ENCODE measurements around the gene STIM2.
"Not testable (repeated sequence)": the region's sequence is repeated elsewhere in the genome, so short reads cannot be mapped to it uniquely, and the experiment has no call there.

The STIM2 gene

GRCh38 chr4:26975464-26976181 is 115.0 kb downstream of the STIM2 start:
- H3K9me3 ChIP-seq (ENCODE audit: control insufficient read depth, insufficient read depth, low read length); H3K4me1 ChIP-seq (ENCODE audit: control insufficient read depth, insufficient read depth, low read length); H3K27me3 ChIP-seq (ENCODE audit: control insufficient read depth, insufficient read depth, low read length); H3K4me3 ChIP-seq (ENCODE audit: low read length); H3K27ac ChIP-seq (ENCODE audit: low read length); H3K36me3 ChIP-seq (ENCODE audit: control insufficient read depth, insufficient read depth, low read length); DNase-seq (ENCODE audit: low read depth, low spot score): not testable (repeated sequence)
- WGBS (ENCODE audit: insufficient coverage, insufficient read length): no CpG with 5 or more reads among the region's 12 CpGs

GRCh38 chr4:26978387-26979053 is 117.9 kb downstream of the STIM2 start:
- DNase-seq (ENCODE audit: low read depth, low spot score): no peak
- H3K4me1 ChIP-seq (ENCODE audit: control insufficient read depth, insufficient read depth, low read length): no peaks in the 10 kb centered on the region; the same call in 1 of the 2 replicates
- H3K9me3 ChIP-seq (ENCODE audit: control insufficient read depth, insufficient read depth, low read length): no peaks in the 10 kb centered on the region
- WGBS (ENCODE audit: insufficient coverage, insufficient read length): no CpG with 5 or more reads among the region's 2 CpGs
- no peaks in the 10 kb centered on the region for H3K27me3 ChIP-seq (ENCODE audit: control insufficient read depth, insufficient read depth, low read length)
- H3K27ac ChIP-seq (ENCODE audit: low read length): no peak overlapping the region
- no peak overlapping the region for H3K4me3 ChIP-seq (ENCODE audit: low read length)
- H3K36me3 ChIP-seq (ENCODE audit: control insufficient read depth, insufficient read depth, low read length): no peaks in the 10 kb centered on the region

GRCh38 chr4:26984896-26985295 is 124.3 kb downstream of the STIM2 start:
- no peak for DNase-seq (ENCODE audit: low read depth, low spot score)
- no CpG with 5 or more reads among the region's 3 CpGs for WGBS (ENCODE audit: insufficient coverage, insufficient read length)
- H3K27me3 ChIP-seq (ENCODE audit: control insufficient read depth, insufficient read depth, low read length): no peaks in the 10 kb centered on the region
- H3K4me3 ChIP-seq (ENCODE audit: low read length): no peak overlapping the region
- H3K4me1 ChIP-seq (ENCODE audit: control insufficient read depth, insufficient read depth, low read length): 0 out of 2 replicates have a peak, but pooled peaks cover 2% of the 10 kb centered on the region
- no peak overlapping the region for H3K27ac ChIP-seq (ENCODE audit: low read length)
- no peaks in the 10 kb centered on the region for H3K9me3 ChIP-seq (ENCODE audit: control insufficient read depth, insufficient read depth, low read length)
- no peaks in the 10 kb centered on the region for H3K36me3 ChIP-seq (ENCODE audit: control insufficient read depth, insufficient read depth, low read length)

GRCh38 chr4:26985873-26986272 is 125.2 kb downstream of the STIM2 start:
- no peak overlapping the region for H3K4me3 ChIP-seq (ENCODE audit: low read length)
- H3K4me1 ChIP-seq (ENCODE audit: control insufficient read depth, insufficient read depth, low read length): 0 out of 2 replicates have a peak, but pooled peaks cover 2% of the 10 kb centered on the region
- no peaks in the 10 kb centered on the region for H3K36me3 ChIP-seq (ENCODE audit: control insufficient read depth, insufficient read depth, low read length)
- no peaks in the 10 kb centered on the region for H3K9me3 ChIP-seq (ENCODE audit: control insufficient read depth, insufficient read depth, low read length)
- no CpG with 5 or more reads among the region's 3 CpGs for WGBS (ENCODE audit: insufficient coverage, insufficient read length)
- H3K27ac ChIP-seq (ENCODE audit: low read length): no peak overlapping the region
- DNase-seq (ENCODE audit: low read depth, low spot score): no peak
- H3K27me3 ChIP-seq (ENCODE audit: control insufficient read depth, insufficient read depth, low read length): no peaks in the 10 kb centered on the region

- Histone ChIP-seq H3K27me3 (ENCODE audit: control insufficient read depth, insufficient read depth, low read length) (no peaks in the 10 kb centered on the region), H3K4me1 (ENCODE audit: control insufficient read depth, insufficient read depth, low read length) (0 out of 2 replicates have a peak, but pooled peaks cover 2% of the 10 kb centered on the region), H3K4me3 (ENCODE audit: low read length) (no peak overlapping the region), H3K9me3 (ENCODE audit: control insufficient read depth, insufficient read depth, low read length) (no peaks in the 10 kb centered on the region), H3K36me3 (ENCODE audit: control insufficient read depth, insufficient read depth, low read length) (no peaks in the 10 kb centered on the region), H3K27ac (ENCODE audit: low read length) (no peak overlapping the region)
- no peak for DNase-seq (ENCODE audit: low read depth, low spot score)
- 100% methylated on average over 2 of the region's 3 CpGs for WGBS (ENCODE audit: insufficient coverage, insufficient read length)
Observed at GRCh38 chr4:26987191-26987590, 126.5 kb downstream of the STIM2 start.

- H3K27ac ChIP-seq (ENCODE audit: low read length): no peak overlapping the region
- H3K4me1 ChIP-seq (ENCODE audit: control insufficient read depth, insufficient read depth, low read length): 0 out of 2 replicates have a peak, but pooled peaks cover 2% of the 10 kb centered on the region
- H3K27me3 ChIP-seq (ENCODE audit: control insufficient read depth, insufficient read depth, low read length): no peaks in the 10 kb centered on the region
- H3K36me3 ChIP-seq (ENCODE audit: control insufficient read depth, insufficient read depth, low read length): no peaks in the 10 kb centered on the region
- no peak overlapping the region for H3K4me3 ChIP-seq (ENCODE audit: low read length)
- WGBS (ENCODE audit: insufficient coverage, insufficient read length): no CpG with 5 or more reads among the region's 3 CpGs
- H3K9me3 ChIP-seq (ENCODE audit: control insufficient read depth, insufficient read depth, low read length): no peaks in the 10 kb centered on the region
- DNase-seq (ENCODE audit: low read depth, low spot score): no peak
Observed at GRCh38 chr4:26991057-26991456, 130.4 kb downstream of the STIM2 start.

- no peak for DNase-seq (ENCODE audit: low read depth, low spot score)
- Histone ChIP-seq H3K9me3 (ENCODE audit: control insufficient read depth, insufficient read depth, low read length) (no peaks in the 10 kb centered on the region), H3K36me3 (ENCODE audit: control insufficient read depth, insufficient read depth, low read length) (no peaks in the 10 kb centered on the region), H3K4me1 (ENCODE audit: control insufficient read depth, insufficient read depth, low read length) (no peaks in the 10 kb centered on the region), H3K27ac (ENCODE audit: low read length) (no peak overlapping the region), H3K4me3 (ENCODE audit: low read length) (no peak overlapping the region), H3K27me3 (ENCODE audit: control insufficient read depth, insufficient read depth, low read length) (no peaks in the 10 kb centered on the region)
- no CpG with 5 or more reads among the region's 3 CpGs for WGBS (ENCODE audit: insufficient coverage, insufficient read length)
Observed at GRCh38 chr4:26992657-26993361, 132.2 kb downstream of the STIM2 start.

- Histone ChIP-seq H3K27me3 (ENCODE audit: control insufficient read depth, insufficient read depth, low read length) (no peaks in the 10 kb centered on the region), H3K27ac (ENCODE audit: low read length) (no peak overlapping the region)
- WGBS (ENCODE audit: insufficient coverage, insufficient read length): no CpG with 5 or more reads among the region's 3 CpGs
Observed at GRCh38 chr4:26993539-26993938, 132.9 kb downstream of the STIM2 start.

GRCh38 chr4:26993967-26994366 is 133.3 kb downstream of the STIM2 start:
- no peaks in the 10 kb centered on the region for H3K36me3 ChIP-seq (ENCODE audit: control insufficient read depth, insufficient read depth, low read length)
- no peak overlapping the region for H3K27ac ChIP-seq (ENCODE audit: low read length)
- H3K4me1 ChIP-seq (ENCODE audit: control insufficient read depth, insufficient read depth, low read length): no peaks in the 10 kb centered on the region
- H3K4me3 ChIP-seq (ENCODE audit: low read length): no peak overlapping the region
- DNase-seq (ENCODE audit: low read depth, low spot score): no peak
- no peaks in the 10 kb centered on the region for H3K9me3 ChIP-seq (ENCODE audit: control insufficient read depth, insufficient read depth, low read length)
- H3K27me3 ChIP-seq (ENCODE audit: control insufficient read depth, insufficient read depth, low read length): no peaks in the 10 kb centered on the region
- WGBS (ENCODE audit: insufficient coverage, insufficient read length): no CpG with 5 or more reads among the region's 3 CpGs

More at GRCh38 chr4:26993539-26993938, 132.9 kb downstream of the STIM2 start:
- Histone ChIP-seq H3K4me3 (ENCODE audit: low read length) (no peak overlapping the region), H3K4me1 (ENCODE audit: control insufficient read depth, insufficient read depth, low read length) (no peaks in the 10 kb centered on the region), H3K9me3 (ENCODE audit: control insufficient read depth, insufficient read depth, low read length) (no peaks in the 10 kb centered on the region), H3K36me3 (ENCODE audit: control insufficient read depth, insufficient read depth, low read length) (no peaks in the 10 kb centered on the region)
- DNase-seq (ENCODE audit: low read depth, low spot score): no peak

GRCh38 chr4:26995316-26995715 is 134.7 kb downstream of the STIM2 start:
- H3K27ac ChIP-seq (ENCODE audit: low read length): no peak overlapping the region
- no peak for DNase-seq (ENCODE audit: low read depth, low spot score)
- H3K27me3 ChIP-seq (ENCODE audit: control insufficient read depth, insufficient read depth, low read length): no peaks in the 10 kb centered on the region
- no peaks in the 10 kb centered on the region for H3K9me3 ChIP-seq (ENCODE audit: control insufficient read depth, insufficient read depth, low read length)
- no peak overlapping the region for H3K4me3 ChIP-seq (ENCODE audit: low read length)
- H3K4me1 ChIP-seq (ENCODE audit: control insufficient read depth, insufficient read depth, low read length): no peaks in the 10 kb centered on the region
- no peaks in the 10 kb centered on the region for H3K36me3 ChIP-seq (ENCODE audit: control insufficient read depth, insufficient read depth, low read length)
- WGBS (ENCODE audit: insufficient coverage, insufficient read length): no CpG with 5 or more reads among the region's 2 CpGs

Measured in iPS DF 6.9 (cell line).